T-helper 2 cell treated with Interferon-gamma antibody and Interleukin-4, amounts not matched to agents 100 ng/mL and 5 ng/mL, for 36 hours (primary cell): Measurements from ENCODE around the gene C5orf15. TPM values are rescaled to one million over a fixed set of nuclear protein-coding genes. Genes with fewer than 3 reads are reported as not detected.
"Not testable (repeated sequence)": the region's sequence is repeated elsewhere in the genome, so short reads cannot be mapped to it uniquely, and the experiment has no call there.

Source experiments
- intact Hi-C: fragments of 100-400 bp; cut with micrococcal nuclease; formaldehyde crosslinking; loops from one replicate; pipeline ENCODE4 v1.15.1; 2023
- total RNA-seq: library from RNA; stranded (reverse); gene quantifications from 2 replicates; pipeline ENCODE4 v1.2.3, GENCODE V29; 2022

Gene C5orf15
- total RNA-seq, 1 donor from 2014 or later: 24.3 TPM

GRCh38 chr5:133966090-133966489 is 2.3 kb downstream of the C5orf15 start:
- intact Hi-C loops: no loop called here

GRCh38 chr5:133963493-133964128 is 4.8 kb downstream of the C5orf15 start:
- intact Hi-C loops: no loop called here

GRCh38 chr5:133962801-133963476 is 5.5 kb downstream of the C5orf15 start:
- intact Hi-C loops: no loop called here

- intact Hi-C loops: no loop called here
Observed at GRCh38 chr5:133962131-133962530, 6.3 kb downstream of the C5orf15 start.

DNA sequence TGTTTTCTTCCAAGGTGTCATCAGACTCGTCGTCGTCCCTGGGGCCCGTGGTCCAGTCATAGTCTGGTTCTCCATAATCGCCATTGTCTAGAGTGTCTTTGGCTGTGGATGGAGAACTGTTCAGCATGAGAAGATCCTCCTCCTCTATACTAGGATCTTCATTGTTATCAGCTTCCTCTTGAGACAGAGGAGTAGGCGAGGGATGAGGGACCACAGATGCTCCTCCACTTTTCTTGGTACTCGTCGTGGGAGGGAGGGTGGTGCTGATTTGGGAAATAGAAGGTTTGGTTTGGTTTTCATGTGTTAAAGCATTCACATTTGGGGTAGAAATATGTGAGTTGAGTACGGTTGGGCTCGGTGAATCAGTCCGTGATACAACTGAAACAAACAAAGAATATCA is 8.8 kb downstream of the C5orf15 start:
- intact Hi-C loops: no loop called here

- intact Hi-C loops: no loop called here
Observed at GRCh38 chr5:133957591-133957990, 10.8 kb downstream of the C5orf15 start.

GRCh38 chr5:133957080-133957479 is 11.3 kb downstream of the C5orf15 start:
- intact Hi-C loops: no loop called here

GRCh38 chr5:133956196-133956595 is 12.2 kb downstream of the C5orf15 start:
- intact Hi-C loops: not testable (repeated sequence)

GRCh38 chr5:133953568-133954145 is 14.8 kb downstream of the C5orf15 start:
- intact Hi-C loops: no loop called here

DNA sequence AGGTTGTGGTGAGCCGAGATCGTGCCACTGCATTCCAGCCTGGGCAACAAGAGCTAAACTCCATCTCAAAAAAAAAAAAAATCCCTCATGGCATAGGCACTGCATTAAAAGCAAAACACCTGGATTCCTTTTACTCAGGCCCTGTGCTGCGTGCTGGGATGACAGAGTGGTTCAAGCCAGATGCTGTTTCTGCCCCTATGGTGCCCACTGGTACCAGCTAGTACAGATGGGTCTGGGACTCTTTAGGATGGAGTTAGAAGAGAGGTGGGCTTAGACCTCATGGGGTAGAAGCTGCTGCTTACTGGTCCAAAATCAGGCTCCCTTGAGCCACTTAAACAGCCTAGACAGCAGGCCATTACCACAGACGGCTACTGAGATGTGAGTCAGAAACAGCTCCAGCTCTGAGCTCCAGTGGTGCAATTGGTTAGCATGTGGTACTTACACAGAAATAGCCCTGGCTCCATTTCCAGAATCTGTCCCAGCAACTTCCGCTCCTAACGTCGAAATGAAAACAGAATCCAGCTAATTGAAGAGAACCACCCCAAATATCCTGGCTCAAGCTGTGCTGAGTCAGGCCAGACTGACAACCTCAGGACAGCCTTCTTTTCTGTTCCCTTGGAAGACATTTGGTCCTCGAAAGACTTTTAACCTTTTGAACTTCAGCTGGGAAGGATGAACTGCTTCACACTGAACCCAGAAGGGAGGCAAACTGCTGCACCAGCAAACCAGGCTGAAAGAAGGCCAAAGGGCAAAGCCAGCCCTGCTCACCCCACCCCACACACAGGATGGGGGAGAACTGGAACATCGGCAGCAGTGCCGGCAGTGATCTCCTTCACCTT is 15.5 kb downstream of the C5orf15 start:
- intact Hi-C loops: no loop called here

GRCh38 chr5:133950821-133951612 is 17.4 kb downstream of the C5orf15 start:
- intact Hi-C loops: no loop called here

- intact Hi-C loops: no loop called here
Observed at GRCh38 chr5:133948721-133949120, 19.7 kb downstream of the C5orf15 start.

GRCh38 chr5:133947431-133947841 is 21.0 kb downstream of the C5orf15 start:
- intact Hi-C loops: no loop called here

DNA sequence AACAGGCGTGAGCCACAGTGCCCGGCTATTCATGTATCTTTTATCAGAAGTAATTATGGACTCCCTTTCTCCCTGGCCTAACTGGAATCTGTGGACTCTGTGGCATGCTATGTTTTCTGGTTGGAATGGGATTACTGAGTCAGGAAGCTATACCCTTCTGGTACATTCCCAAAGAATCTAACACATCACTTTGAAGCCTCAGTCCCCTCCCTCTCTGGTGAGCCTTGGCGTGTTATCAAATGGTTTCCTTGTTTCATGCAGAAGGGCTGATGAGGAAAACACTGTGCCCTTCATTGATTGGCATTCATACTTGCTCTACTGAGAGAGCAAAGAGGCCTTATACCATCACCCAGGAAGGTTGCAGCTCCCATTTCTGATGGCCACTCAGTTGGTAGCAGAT is 22.9 kb downstream of the C5orf15 start:
- intact Hi-C loops: no loop called here

- intact Hi-C loops: no loop called here
Observed at GRCh38 chr5:133944263-133945185, 23.9 kb downstream of the C5orf15 start.

- intact Hi-C loops: no loop called here
Observed at GRCh38 chr5:133943475-133943817, 25.0 kb downstream of the C5orf15 start.

DNA sequence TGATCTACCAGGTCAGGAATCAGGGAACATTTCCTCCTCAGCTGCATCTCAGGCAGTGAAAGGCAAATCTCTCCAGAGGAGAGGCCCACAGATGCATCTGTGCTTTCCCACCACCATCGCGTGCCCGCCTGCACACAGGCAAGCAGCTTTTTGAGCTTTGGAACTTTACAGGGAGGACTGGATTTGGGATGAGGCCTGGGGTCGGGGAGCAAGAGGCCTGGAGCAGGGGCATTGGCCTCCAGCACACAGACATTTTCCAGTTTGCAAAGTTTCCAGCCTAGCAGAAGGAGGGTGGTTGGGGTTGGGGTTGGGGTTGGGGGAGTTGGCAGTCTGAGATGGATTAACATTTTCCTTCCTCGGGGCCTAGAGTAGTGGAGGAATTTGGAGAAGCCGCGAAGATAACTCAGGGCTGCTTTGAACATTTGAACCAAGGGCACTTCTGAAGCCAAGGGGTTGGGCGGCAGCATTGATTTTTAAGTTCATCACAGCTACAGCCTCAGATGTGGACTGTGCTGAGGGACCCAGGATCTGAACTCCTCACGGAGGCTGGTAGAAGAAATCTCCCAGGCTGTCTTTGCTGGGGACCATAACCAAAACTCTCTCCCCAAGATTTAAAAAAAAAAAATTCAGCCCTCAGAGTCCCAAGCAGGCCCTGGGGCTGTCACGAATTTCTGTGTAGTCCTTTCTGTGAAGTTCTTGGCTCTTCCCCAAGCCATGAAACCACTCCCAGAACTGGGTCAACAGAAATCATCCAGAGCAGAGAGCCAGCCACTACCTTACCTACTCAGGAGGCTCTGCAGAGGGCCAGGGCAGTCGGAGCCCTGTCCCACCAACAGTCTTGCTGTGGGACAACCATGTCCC is 25.6 kb downstream of the C5orf15 start:
- intact Hi-C loops: no loop called here

DNA sequence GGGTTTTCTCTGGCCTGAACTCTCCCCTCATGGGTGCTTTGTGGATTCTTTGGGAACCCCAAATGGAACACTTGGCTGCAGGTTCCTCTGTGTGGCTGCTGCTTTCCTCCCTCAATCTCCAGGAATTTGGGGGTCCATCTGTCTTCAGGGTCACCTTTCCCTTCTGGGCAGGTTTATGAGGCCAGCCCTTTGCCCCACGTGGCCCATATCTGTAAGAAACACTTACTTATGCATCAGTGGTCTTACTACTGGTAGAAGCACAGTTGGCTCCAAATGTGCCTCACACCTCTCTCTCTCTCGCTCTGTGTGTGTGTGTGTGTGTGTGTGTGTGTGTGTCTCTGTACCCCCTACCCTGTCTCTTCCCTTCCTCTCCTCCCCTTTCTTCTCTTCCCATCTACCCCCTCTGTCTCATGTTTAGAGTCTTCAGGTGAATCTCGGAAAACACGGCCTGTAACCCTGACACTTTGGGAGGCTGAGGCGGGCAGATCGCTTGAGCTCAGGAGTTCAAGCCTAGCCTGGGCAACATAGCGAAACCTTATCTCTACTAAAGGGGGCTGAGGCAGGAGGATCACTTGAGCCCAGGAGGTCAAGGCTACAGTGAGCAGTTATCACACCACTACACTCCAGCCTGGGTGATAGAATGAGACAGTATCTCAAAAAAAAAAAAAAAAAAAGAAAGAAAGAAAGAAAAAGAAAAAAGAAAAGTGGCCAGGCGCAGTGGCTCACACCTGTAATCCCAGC is 26.8 kb downstream of the C5orf15 start:
- intact Hi-C loops: no loop called here
